HepG2 (cell line): ENCODE results near the gene C11orf24. TPM values are rescaled to one million over a fixed set of nuclear protein-coding genes. Genes with fewer than 3 reads are reported as not detected.

Source experiments
- ARNTL ChIP-seq: sonication (generic); formaldehyde crosslinking; IDR thresholded peaks from 2 replicates; pipeline ENCODE4 v1.4.0; 2020; ENCODE audit warnings: mild to moderate bottlenecking, missing genetic modification reagents
- BCL6 ChIP-seq: IDR thresholded peaks from 2 replicates; pipeline ENCODE4 v1.6.1; 2016; ENCODE audit warnings: missing genetic modification reagents, missing compliant biosample characterization
- GZF1 ChIP-seq: sonication (generic); formaldehyde crosslinking; IDR thresholded peaks from 2 replicates; pipeline ENCODE4 v1.5.1; 2020; ENCODE audit warnings: mild to moderate bottlenecking, missing genetic modification reagents
- HDAC1 ChIP-seq: sonication (generic); formaldehyde crosslinking; IDR thresholded peaks from 2 replicates; pipeline ENCODE4 v1.5.1; 2020; ENCODE audit warnings: mild to moderate bottlenecking, missing genetic modification reagents
- JDP2 ChIP-seq: sonication (generic); formaldehyde crosslinking; IDR thresholded peaks from 2 replicates; pipeline ENCODE4 v1.8.1; 2022; ENCODE audit warnings: missing genetic modification reagents, borderline replicate concordance
- KDM2A ChIP-seq: sonication (generic); formaldehyde crosslinking; IDR thresholded peaks from 2 replicates; pipeline ENCODE4 v1.4.0; 2020; ENCODE audit warnings: low read depth, missing genetic modification reagents, borderline replicate concordance
- MAFG ChIP-seq: sonication (generic); formaldehyde crosslinking; IDR thresholded peaks from 2 replicates; pipeline ENCODE4 v1.5.1; 2020; ENCODE audit warnings: mild to moderate bottlenecking, missing genetic modification reagents
- NFRKB ChIP-seq: fragments of 450-650 bp; IDR thresholded peaks from 2 replicates; pipeline ENCODE4 v1.6.1; 2017
- SOX13 ChIP-seq, 3 experiments: fragments of 450-650 bp in 1 of 3; sonication (generic) in 1 of 3; formaldehyde crosslinking in 1 of 3; IDR thresholded peaks in 2 of 3; conservative IDR thresholded peaks in 1 of 3; 2 replicates each; pipeline versions ENCODE4 v1.5.0 to v1.6.1; 2016 to 2020; ENCODE audit warnings: antibody characterized with exemption in 1 of 3, mild to moderate bottlenecking in 1 of 3, missing compliant biosample characterization in 1 of 3, missing genetic modification reagents in 1 of 3, moderate library complexity in 1 of 3
- SRY ChIP-seq: sonication (generic); formaldehyde crosslinking; IDR thresholded peaks from 2 replicates; pipeline ENCODE4 v1.8.0; 2022; ENCODE audit warnings: mild to moderate bottlenecking, missing genetic modification reagents
- TARDBP ChIP-seq: sonication (generic); formaldehyde crosslinking; IDR thresholded peaks from 2 replicates; pipeline ENCODE4 v1.8.0; 2022; ENCODE audit warnings: mild to moderate bottlenecking, missing genetic modification reagents
- XRCC5 ChIP-seq: fragments of 200-400 bp; formaldehyde crosslinking; optimal IDR thresholded peaks from 2 replicates; pipeline ENCODE3; 2017; ENCODE audit warnings: mild to moderate bottlenecking, low read length
- ZFP36 ChIP-seq: fragments of 150-350 bp; IDR thresholded peaks from 2 replicates; pipeline ENCODE4 v1.6.1; 2018; ENCODE audit warnings: borderline replicate concordance, low read length, low read depth; ENCODE audit not compliant: partially characterized antibody
- ZNF234 ChIP-seq: sonication (generic); formaldehyde crosslinking; conservative IDR thresholded peaks from 2 replicates; pipeline ENCODE4 v1.5.1; 2020; ENCODE audit warnings: mild to moderate bottlenecking, missing genetic modification reagents
- ZNF567 ChIP-seq: sonication (generic); formaldehyde crosslinking; IDR thresholded peaks from 2 replicates; pipeline ENCODE4 v1.8.1; 2023; ENCODE audit warnings: mild to moderate bottlenecking, missing genetic modification reagents, borderline replicate concordance
- ZNF629 ChIP-seq: sonication (generic); formaldehyde crosslinking; conservative IDR thresholded peaks from 2 replicates; pipeline ENCODE4 v1.5.0; 2020; ENCODE audit warnings: missing genetic modification reagents
- ZNF674 ChIP-seq: sonication (generic); formaldehyde crosslinking; IDR thresholded peaks from 2 replicates; pipeline ENCODE4 v1.5.0; 2020; ENCODE audit warnings: low read depth, mild to moderate bottlenecking, missing genetic modification reagents
- ZNF83 ChIP-seq: sonication (generic); formaldehyde crosslinking; IDR thresholded peaks from 2 replicates; pipeline ENCODE4 v1.4.0; 2020; ENCODE audit warnings: missing genetic modification reagents, mild to moderate bottlenecking, borderline replicate concordance
- polyA plus RNA-seq, 8 experiments: library from polyadenylated mRNA; depleted of rRNA in 3 of 8; stranded (reverse) in 7 of 8; unstranded in 1 of 8; fragments of >200 nt; fragmentation: Illumina TruSeq in 4 of 8; extraction: Trizol in 4 of 8; gene quantifications; 2 replicates each; pipeline versions ENCODE4 v1.2.1 to v1.2.3, GENCODE V29; 2011 to 2016; ENCODE audit warnings: low read depth in 4 of 8, missing spikeins in 1 of 8, mixed read lengths in 1 of 8; ENCODE audit not compliant: insufficient read depth in 1 of 8
- total RNA-seq, 5 experiments: library from RNA; depleted of rRNA; stranded (reverse); fragments of >200 nt; fragmentation: Illumina TruSeq; extraction: Trizol; gene quantifications; 2 replicates each; pipeline ENCODE4 v1.2.3, GENCODE V29; 2016; ENCODE audit warnings: low read depth in 1 of 5
- TF ChIP-seq, protein P1 (sequence below): sonication (generic); formaldehyde crosslinking; IDR thresholded peaks from 2 replicates; pipeline ENCODE4 v1.4.0; 2020; ENCODE audit warnings: mild to moderate bottlenecking, missing genetic modification reagents
- TF ChIP-seq, protein P2 (sequence below): sonication (generic); formaldehyde crosslinking; IDR thresholded peaks from 2 replicates; pipeline ENCODE4 v1.5.0; 2020; ENCODE audit warnings: mild to moderate bottlenecking, missing genetic modification reagents
- TF ChIP-seq, protein P3 (sequence below): sonication (generic); formaldehyde crosslinking; IDR thresholded peaks from 2 replicates; pipeline ENCODE4 v1.4.0; 2020; ENCODE audit warnings: missing genetic modification reagents, borderline replicate concordance
- TF ChIP-seq, protein P4 (sequence below): IDR thresholded peaks from 2 replicates; pipeline ENCODE4 v1.6.1; 2016

C11orf24 gene
- total and polyA plus RNA-seq, 2 of the 13 experiments (the other 11 are each of a cell fraction or from before 2014, with no cell fraction given), result 52.9 to 55.5 TPM

DNA sequence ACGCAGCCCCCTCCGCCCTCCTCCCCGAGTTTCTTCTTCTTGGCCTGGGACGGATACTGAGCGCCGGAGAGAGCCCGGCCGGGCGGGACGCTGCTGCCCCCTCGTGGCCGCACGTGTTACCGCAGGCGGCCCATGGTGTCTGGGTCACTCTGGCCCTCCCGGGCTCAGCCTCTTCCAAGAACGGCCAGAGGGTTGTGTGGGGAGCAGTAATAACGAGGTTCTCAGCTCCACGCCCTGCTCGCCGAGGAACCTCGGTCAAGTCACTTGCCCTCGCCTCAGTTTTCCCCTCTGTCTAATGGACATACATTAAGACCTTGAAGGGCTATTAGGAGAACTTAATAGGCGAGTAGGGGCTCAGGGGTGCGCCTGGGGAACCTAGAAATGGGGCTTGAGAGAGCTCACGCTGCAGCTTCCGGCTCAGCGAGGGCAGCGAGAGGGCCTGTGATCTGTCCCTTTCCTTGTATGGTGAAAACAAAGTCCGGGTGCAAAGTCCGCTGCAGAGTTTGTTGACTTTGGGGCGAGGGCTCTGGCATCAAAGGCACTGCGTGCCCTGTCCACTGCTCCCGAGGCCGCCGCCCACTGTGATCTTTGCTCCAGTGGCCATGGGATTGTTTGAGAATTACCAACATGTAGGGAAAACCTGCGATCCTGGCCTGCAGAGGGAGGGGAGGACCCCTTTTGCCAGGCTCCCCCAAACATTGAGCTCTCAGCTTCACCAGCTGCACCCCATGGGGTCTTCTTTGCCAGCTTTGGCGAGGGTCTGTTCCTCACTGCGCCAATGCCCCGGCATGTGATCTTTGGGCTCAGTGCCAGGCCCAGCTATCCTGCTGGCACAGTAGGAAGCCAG lies 26.3 kb upstream of the C11orf24 start (continued):
- TF ChIP-seq, protein P1, sequence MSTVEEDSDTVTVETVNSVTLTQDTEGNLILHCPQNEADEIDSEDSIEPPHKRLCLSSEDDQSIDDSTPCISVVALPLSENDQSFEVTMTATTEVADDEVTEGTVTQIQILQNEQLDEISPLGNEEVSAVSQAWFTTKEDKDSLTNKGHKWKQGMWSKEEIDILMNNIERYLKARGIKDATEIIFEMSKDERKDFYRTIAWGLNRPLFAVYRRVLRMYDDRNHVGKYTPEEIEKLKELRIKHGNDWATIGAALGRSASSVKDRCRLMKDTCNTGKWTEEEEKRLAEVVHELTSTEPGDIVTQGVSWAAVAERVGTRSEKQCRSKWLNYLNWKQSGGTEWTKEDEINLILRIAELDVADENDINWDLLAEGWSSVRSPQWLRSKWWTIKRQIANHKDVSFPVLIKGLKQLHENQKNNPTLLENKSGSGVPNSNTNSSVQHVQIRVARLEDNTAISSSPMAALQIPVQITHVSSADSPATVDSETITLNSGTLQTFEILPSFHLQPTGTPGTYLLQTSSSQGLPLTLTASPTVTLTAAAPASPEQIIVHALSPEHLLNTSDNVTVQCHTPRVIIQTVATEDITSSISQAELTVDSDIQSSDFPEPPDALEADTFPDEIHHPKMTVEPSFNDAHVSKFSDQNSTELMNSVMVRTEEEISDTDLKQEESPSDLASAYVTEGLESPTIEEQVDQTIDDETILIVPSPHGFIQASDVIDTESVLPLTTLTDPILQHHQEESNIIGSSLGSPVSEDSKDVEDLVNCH (CRISPR knock-in tag), result peak; percentile 36; the same call in 1 of the 2 replicates
- TF ChIP-seq TARDBP (CRISPR knock-in tag) (peak; percentile 96), MAFG (CRISPR knock-in tag) (no peak), ZNF567 (peak; percentile 27; the same call in 1 of the 2 replicates), ZNF234 (CRISPR knock-in tag) (no peak), HDAC1 (CRISPR knock-in tag) (peak; percentile 87), ARNTL (CRISPR knock-in tag) (peak; percentile 86), SRY (CRISPR knock-in tag) (peak; percentile 27; the same call in 1 of the 2 replicates), ZNF83 (CRISPR knock-in tag) (peak; percentile 27; the same call in 1 of the 2 replicates), ZNF629 (peak; percentile 97), BCL6 (CRISPR knock-in tag) (peak; percentile 84), ZNF674 (CRISPR knock-in tag) (no peak), ZFP36 (no peak), JDP2 (CRISPR knock-in tag) (peak; percentile 28; the same call in 1 of the 2 replicates), XRCC5 (peak; percentile 80), GZF1 (CRISPR knock-in tag) (peak; percentile 93), KDM2A (CRISPR knock-in tag) (peak; percentile 77; the same call in 1 of the 2 replicates), SOX13 (IDR thresholded peaks at IDR 0.05) (peak; percentile 79), SOX13 (CRISPR knock-in tag; conservative IDR thresholded peaks at IDR 0.05 in 1 of 2, IDR thresholded peaks at IDR 0.05 in 1 of 2) (peak; percentile 79 to 90; a peak in 3 of 4 replicates), NFRKB (no peak)
- TF ChIP-seq, protein P2, sequence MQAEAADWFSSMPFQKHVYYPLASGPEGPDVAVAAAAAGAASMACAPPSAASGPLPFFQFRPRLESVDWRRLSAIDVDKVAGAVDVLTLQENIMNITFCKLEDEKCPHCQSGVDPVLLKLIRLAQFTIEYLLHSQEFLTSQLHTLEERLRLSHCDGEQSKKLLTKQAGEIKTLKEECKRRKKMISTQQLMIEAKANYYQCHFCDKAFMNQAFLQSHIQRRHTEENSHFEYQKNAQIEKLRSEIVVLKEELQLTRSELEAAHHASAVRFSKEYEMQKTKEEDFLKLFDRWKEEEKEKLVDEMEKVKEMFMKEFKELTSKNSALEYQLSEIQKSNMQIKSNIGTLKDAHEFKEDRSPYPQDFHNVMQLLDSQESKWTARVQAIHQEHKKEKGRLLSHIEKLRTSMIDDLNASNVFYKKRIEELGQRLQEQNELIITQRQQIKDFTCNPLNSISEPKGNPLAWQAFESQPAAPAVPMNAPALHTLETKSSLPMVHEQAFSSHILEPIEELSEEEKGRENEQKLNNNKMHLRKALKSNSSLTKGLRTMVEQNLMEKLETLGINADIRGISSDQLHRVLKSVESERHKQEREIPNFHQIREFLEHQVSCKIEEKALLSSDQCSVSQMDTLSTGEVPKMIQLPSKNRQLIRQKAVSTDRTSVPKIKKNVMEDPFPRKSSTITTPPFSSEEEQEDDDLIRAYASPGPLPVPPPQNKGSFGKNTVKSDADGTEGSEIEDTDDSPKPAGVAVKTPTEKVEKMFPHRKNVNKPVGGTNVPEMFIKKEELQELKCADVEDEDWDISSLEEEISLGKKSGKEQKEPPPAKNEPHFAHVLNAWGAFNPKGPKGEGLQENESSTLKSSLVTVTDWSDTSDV (CRISPR knock-in tag), result 0 out of 2 replicates have a peak, but pooled peaks have one; percentile 25
- TF ChIP-seq, protein P3, sequence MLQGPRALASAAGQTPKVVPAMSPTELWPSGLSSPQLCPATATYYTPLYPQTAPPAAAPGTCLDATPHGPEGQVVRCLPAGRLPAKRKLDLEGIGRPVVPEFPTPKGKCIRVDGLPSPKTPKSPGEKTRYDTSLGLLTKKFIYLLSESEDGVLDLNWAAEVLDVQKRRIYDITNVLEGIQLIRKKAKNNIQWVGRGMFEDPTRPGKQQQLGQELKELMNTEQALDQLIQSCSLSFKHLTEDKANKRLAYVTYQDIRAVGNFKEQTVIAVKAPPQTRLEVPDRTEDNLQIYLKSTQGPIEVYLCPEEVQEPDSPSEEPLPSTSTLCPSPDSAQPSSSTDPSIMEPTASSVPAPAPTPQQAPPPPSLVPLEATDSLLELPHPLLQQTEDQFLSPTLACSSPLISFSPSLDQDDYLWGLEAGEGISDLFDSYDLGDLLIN, result no peak
- TF ChIP-seq, protein P4, sequence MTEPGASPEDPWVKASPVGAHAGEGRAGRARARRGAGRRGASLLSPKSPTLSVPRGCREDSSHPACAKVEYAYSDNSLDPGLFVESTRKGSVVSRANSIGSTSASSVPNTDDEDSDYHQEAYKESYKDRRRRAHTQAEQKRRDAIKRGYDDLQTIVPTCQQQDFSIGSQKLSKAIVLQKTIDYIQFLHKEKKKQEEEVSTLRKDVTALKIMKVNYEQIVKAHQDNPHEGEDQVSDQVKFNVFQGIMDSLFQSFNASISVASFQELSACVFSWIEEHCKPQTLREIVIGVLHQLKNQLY (CRISPR knock-in tag), result peak; percentile 98
